Lung (tissue), 12 donors: ENCODE measurements around the gene TIMP3. TPM values are rescaled to one million over a fixed set of nuclear protein-coding genes. Genes with fewer than 3 reads are reported as not detected.

ENCODE experiments used
- ATAC-seq: fragments of 200-7000 bp; cut with Tn5 transposase; one replicate; pipeline ENCODE4 v1.9.1; 2020; ENCODE audit warnings: moderate number of reproducible peaks; ENCODE audit not compliant: insufficient read depth, low FRiP score
- DNase-seq, 3 donors: peaks; one replicate each; pipeline ENCODE4 v3.0.0-alpha.2; 2013 to 2017
- H3K27ac ChIP-seq, 2 donors: one replicate each; pipeline ENCODE4 v1.5.1; 2013; ENCODE audit warnings: mild to moderate bottlenecking in 2 of 2, moderate library complexity in 2 of 2, control low read depth in 1 of 2, inconsistent platforms in 1 of 2, low read depth in 1 of 2, low read length in 1 of 2
- H3K27me3 ChIP-seq, 3 donors: one replicate each; pipeline ENCODE4 v1.5.1; 2013; ENCODE audit warnings: low read length in 2 of 3; ENCODE audit not compliant: control insufficient read depth in 3 of 3, insufficient read depth in 3 of 3
- H3K36me3 ChIP-seq, 4 donors: one replicate each; pipeline ENCODE4 v1.5.1; 2013; ENCODE audit warnings: low read length in 4 of 4, mild to moderate bottlenecking in 1 of 4, moderate library complexity in 1 of 4; ENCODE audit not compliant: control insufficient read depth in 4 of 4, insufficient read depth in 4 of 4
- H3K4me1 ChIP-seq, 5 donors: one replicate each; pipeline ENCODE4 v1.5.1; 2013; ENCODE audit warnings: low read length in 5 of 5, mild to moderate bottlenecking in 2 of 5, moderate library complexity in 1 of 5; ENCODE audit not compliant: control insufficient read depth in 5 of 5, insufficient read depth in 5 of 5
- H3K4me3 ChIP-seq: one replicate; pipeline ENCODE4 v1.5.1; 2013; ENCODE audit warnings: mild to moderate bottlenecking, control low read depth, moderate library complexity
- H3K9ac ChIP-seq, 2 donors: one replicate each; pipeline ENCODE4 v1.5.1; 2013; ENCODE audit warnings: low read length in 2 of 2, control low read depth in 1 of 2; ENCODE audit not compliant: insufficient read depth in 1 of 2
- H3K9me3 ChIP-seq, 4 donors: one replicate each; pipeline ENCODE4 v1.5.1; 2013; ENCODE audit warnings: low read length in 3 of 4, mild to moderate bottlenecking in 1 of 4, moderate library complexity in 1 of 4; ENCODE audit not compliant: control insufficient read depth in 4 of 4, insufficient read depth in 3 of 4
- WGBS, 2 donors: extraction: QIAGEN DNeasy Blood & Tissue Kit; methylation state at CpG; one replicate each; pipeline ENCODE4 v1.1.7; 2013; 5-methylcytosine and 5-hydroxymethylcytosine counted together
- polyA plus RNA-seq, 2 donors: library from polyadenylated mRNA; stranded (reverse); fragments of 200-250 nt; gene quantifications; one replicate each; pipeline ENCODE4 v1.2.1, GENCODE V29; 2013
- total RNA-seq, 2 donors: library from RNA; depleted of rRNA in 1 of 2; stranded (reverse); fragments of >200 nt in 1 of 2; gene quantifications; one replicate each; pipeline ENCODE4 v1.2.1, GENCODE V29; 2014 to 2021
- TF ChIP-seq, protein P1 (sequence below): IDR thresholded peaks from 2 replicates; pipeline ENCODE4 v1.5.1; 2012; ENCODE audit warnings: mild to moderate bottlenecking; ENCODE audit errors: control extremely low read depth, extremely low read depth
- donor health status: control.
- donor health status: control.
- donor health status: Bipolar disorder and iron deficiency.
- donor health status: healthy.
- donor health status: DM: yes; HTN: yes; CAD: no.

TIMP3 gene
- total and polyA plus RNA-seq, 4 donors: 129 to 547 (median 239) TPM

DNA sequence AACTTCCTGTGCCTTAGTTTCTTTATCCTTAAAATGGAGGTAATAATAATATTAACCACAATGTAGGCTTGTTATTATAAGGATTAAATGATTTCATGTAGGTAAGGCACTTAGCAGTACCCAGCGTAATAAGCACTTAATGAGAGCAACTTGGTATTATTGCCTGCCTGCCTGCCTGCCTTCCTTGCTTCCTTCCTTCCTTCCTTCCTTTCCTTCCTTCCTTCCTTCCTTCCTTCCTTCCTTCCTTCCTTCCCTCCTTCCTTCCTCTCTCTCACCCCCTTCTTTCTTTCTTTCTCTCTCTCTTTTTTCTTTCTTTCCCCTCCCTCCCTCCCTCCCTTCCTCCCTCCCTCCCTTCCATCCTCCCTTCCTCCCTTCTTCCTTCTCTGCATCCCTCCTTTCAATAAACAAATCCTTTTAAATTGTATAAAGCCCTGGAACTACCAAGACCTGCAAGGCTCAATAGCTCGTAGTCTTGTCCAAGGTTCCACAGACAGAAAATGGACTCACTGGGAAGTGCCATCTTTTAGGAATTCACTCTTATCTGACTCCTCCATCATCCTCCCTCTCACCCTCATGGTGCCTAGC, 20.7 kb upstream of the TIMP3 start:
- Histone ChIP-seq H3K27me3 (no peaks in the 10 kb centered on the region), H3K27ac (no peak overlapping the region), H3K4me3 (no peak overlapping the region), H3K9me3 (no peaks in the 10 kb centered on the region), H3K36me3 (no peaks in the 10 kb centered on the region), H3K4me1 (peaks cover 0 to 3% (median 0%) of the 10 kb centered on the region in 5 donors), H3K9ac (no peak overlapping the region)
- 88 to 96% methylated on average over 2 of the region's 2 CpGs for WGBS, 2 donors
- DNase-seq (no peak), ATAC-seq (no peak)
- TF ChIP-seq, protein P1, sequence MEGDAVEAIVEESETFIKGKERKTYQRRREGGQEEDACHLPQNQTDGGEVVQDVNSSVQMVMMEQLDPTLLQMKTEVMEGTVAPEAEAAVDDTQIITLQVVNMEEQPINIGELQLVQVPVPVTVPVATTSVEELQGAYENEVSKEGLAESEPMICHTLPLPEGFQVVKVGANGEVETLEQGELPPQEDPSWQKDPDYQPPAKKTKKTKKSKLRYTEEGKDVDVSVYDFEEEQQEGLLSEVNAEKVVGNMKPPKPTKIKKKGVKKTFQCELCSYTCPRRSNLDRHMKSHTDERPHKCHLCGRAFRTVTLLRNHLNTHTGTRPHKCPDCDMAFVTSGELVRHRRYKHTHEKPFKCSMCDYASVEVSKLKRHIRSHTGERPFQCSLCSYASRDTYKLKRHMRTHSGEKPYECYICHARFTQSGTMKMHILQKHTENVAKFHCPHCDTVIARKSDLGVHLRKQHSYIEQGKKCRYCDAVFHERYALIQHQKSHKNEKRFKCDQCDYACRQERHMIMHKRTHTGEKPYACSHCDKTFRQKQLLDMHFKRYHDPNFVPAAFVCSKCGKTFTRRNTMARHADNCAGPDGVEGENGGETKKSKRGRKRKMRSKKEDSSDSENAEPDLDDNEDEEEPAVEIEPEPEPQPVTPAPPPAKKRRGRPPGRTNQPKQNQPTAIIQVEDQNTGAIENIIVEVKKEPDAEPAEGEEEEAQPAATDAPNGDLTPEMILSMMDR: no peak

DNA sequence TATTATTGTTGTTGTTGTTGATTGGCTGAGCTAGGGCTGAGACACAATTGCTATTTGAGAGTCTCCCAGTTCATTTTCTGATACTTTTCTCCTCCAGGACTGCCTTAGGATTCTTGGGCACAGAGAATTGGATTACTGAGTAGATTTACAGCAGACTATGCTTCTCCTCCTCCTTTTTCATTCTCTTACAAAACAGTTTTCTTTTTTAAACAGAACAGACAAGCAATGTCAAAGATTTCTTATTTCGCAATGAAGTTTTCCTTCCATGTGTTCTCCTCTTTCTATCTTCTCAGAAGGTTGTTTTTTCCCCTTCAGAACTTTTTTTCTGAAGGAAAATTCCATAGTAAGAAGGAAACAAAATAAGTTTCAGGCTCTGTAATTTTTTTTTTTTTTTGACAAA, 19.8 kb upstream of the TIMP3 start:
- H3K4me1 ChIP-seq: peaks cover 0 to 3% (median 0%) of the 10 kb centered on the region in 5 donors
- H3K9me3 ChIP-seq: no peaks in the 10 kb centered on the region
- no peak overlapping the region for H3K27ac ChIP-seq
- 84 to 86% methylated on average over 1 of the region's 1 CpG for WGBS, 2 donors
- DNase-seq: peak in 1 of 3 donors; percentile 59
- H3K4me3 ChIP-seq: no peak overlapping the region
- ATAC-seq: no peak
- no peaks in the 10 kb centered on the region for H3K36me3 ChIP-seq
- H3K27me3 ChIP-seq: no peaks in the 10 kb centered on the region
- TF ChIP-seq, protein P1: no peak
- H3K9ac ChIP-seq: no peak overlapping the region

DNA sequence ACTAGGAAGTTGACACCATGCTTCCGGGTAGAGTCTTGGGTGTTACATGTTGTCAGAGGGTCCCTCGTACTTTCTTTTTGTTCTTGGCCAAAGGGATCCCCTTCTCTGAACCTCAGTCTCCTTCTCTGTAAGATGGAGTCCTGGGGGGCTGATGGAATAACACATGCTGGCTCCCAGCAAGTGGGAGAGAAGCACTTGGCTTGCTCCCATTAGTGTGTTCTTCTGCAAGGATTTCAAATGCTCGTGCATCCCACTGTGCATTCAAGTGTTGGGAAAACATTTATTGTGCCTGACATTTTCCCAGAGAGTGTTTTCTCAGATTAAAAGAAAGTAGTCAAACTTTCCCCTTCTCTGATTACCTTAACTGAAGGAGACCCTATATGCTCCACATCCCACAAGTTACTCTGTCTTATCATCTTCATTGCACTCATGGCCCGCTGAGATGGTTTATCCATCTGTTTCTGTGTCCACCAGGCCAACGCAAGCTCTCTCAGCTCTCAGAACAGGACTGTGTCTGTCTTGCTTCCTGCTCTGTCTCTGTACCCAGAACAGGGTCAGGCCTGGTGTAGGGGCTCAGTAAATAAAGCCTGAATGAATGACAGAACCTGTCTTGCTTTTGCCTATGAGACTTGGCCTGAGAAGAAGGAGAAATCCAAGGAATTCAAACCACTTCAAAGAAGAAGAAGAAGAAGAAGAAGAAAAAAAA, 16.0 kb upstream of the TIMP3 start:
- Histone ChIP-seq H3K4me1 (peaks cover 0 to 13% (median 5%) of the 10 kb centered on the region in 5 donors), H3K36me3 (no peaks in the 10 kb centered on the region), H3K9me3 (peaks cover 0 to 2% (median 0%) of the 10 kb centered on the region in 4 donors), H3K27ac (no peak overlapping the region), H3K9ac (no peak overlapping the region), H3K27me3 (no peaks in the 10 kb centered on the region), H3K4me3 (no peak overlapping the region)
- DNase-seq (no peak), ATAC-seq (no peak)
- TF ChIP-seq, protein P1: no peak
- 73 to 87% methylated on average over 5 of the region's 5 CpGs for WGBS, 2 donors
